SU-DHL-6 (cell line): ENCODE results near the gene HSFX4.
"Not testable (repeated sequence)": the region's sequence is repeated elsewhere in the genome, so short reads cannot be mapped to it uniquely, and the experiment has no call there.

Experiments used
- EZH2phosphoT487 ChIP-seq: fragments of 200-600 bp; sonication (generic), shearing (Covaris generic); conservative IDR thresholded peaks from 2 replicates; pipeline ENCODE4 v1.6.1; 2018; ENCODE audit warnings: mild to moderate bottlenecking, antibody characterized with exemption, low read length, moderate library complexity, mixed read lengths
- TF ChIP-seq, protein P1 (sequence below): fragments of 200-600 bp; sonication (generic); IDR thresholded peaks from one replicate; pipeline ENCODE4 v1.5.1; 2017; ENCODE audit warnings: antibody characterized with exemption, mild to moderate bottlenecking, low read length, moderate library complexity; ENCODE audit not compliant: insufficient read depth, poor library complexity, severe bottlenecking

- TF ChIP-seq, protein P1, sequence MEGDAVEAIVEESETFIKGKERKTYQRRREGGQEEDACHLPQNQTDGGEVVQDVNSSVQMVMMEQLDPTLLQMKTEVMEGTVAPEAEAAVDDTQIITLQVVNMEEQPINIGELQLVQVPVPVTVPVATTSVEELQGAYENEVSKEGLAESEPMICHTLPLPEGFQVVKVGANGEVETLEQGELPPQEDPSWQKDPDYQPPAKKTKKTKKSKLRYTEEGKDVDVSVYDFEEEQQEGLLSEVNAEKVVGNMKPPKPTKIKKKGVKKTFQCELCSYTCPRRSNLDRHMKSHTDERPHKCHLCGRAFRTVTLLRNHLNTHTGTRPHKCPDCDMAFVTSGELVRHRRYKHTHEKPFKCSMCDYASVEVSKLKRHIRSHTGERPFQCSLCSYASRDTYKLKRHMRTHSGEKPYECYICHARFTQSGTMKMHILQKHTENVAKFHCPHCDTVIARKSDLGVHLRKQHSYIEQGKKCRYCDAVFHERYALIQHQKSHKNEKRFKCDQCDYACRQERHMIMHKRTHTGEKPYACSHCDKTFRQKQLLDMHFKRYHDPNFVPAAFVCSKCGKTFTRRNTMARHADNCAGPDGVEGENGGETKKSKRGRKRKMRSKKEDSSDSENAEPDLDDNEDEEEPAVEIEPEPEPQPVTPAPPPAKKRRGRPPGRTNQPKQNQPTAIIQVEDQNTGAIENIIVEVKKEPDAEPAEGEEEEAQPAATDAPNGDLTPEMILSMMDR = not testable (repeated sequence)
- not testable (repeated sequence) for TF ChIP-seq EZH2phosphoT487
These were observed 2.0 kb upstream of the HSFX4 start for GRCh38 chrX:149927245-149927963.
